NCI-H345 treated with DMSO at 0.1 percent for 48 hours (cell line): ENCODE data around the gene CRYBA1.
"Not testable (repeated sequence)": the region's sequence is repeated elsewhere in the genome, so short reads cannot be mapped to it uniquely, and the experiment has no call there.

ENCODE experiments used
- DNase-seq: peaks from one replicate; lab custom pipeline; 2025; ENCODE audit not compliant: unreplicated experiment; lab: John Stamatoyannopoulos, UW

Gene CRYBA1

GRCh38 chr17:29237476-29238132 is 9.1 kb upstream of the CRYBA1 start:
- no peak for DNase-seq

- no peak for DNase-seq
These were observed 8.4 kb upstream of the CRYBA1 start for GRCh38 chr17:29238133-29238850.

- no peak for DNase-seq
These were observed 6.2 kb upstream of the CRYBA1 start for GRCh38 chr17:29240477-29240876.

- DNase-seq, result no peak
These were observed 5.4 kb upstream of the CRYBA1 start for GRCh38 chr17:29240968-29241963.

- DNase-seq, result no peak
These were observed 4.6 kb upstream of the CRYBA1 start for GRCh38 chr17:29242051-29242450.

GRCh38 chr17:29242790-29243189 is 3.9 kb upstream of the CRYBA1 start:
- no peak for DNase-seq

GRCh38 chr17:29243792-29244191 is 2.9 kb upstream of the CRYBA1 start:
- DNase-seq, result no peak

GRCh38 chr17:29245401-29245800 is 1.3 kb upstream of the CRYBA1 start:
- no peak for DNase-seq

- no peak for DNase-seq
These were observed 560 bp downstream of the CRYBA1 start for GRCh38 chr17:29247219-29247618.

GRCh38 chr17:29248845-29249244 is 2.2 kb downstream of the CRYBA1 start:
- no peak for DNase-seq

- no peak for DNase-seq
These were observed 4.0 kb downstream of the CRYBA1 start for GRCh38 chr17:29250666-29251065.

- DNase-seq, result no peak
These were observed 4.5 kb downstream of the CRYBA1 start for GRCh38 chr17:29251184-29251583.

- no peak for DNase-seq
These were observed 5.6 kb downstream of the CRYBA1 start for GRCh38 chr17:29252101-29252791.

GRCh38 chr17:29253037-29253436 is 6.4 kb downstream of the CRYBA1 start:
- DNase-seq, result no peak

GRCh38 chr17:29255926-29256522 is 9.4 kb downstream of the CRYBA1 start:
- no peak for DNase-seq

- no peak for DNase-seq
These were observed 10.2 kb downstream of the CRYBA1 start for GRCh38 chr17:29256735-29257466.

GRCh38 chr17:29257756-29258155 is 11.1 kb downstream of the CRYBA1 start:
- no peak for DNase-seq

GRCh38 chr17:29263916-29264315 is 17.3 kb downstream of the CRYBA1 start:
- DNase-seq, result no peak

GRCh38 chr17:29271980-29272379 is 25.3 kb downstream of the CRYBA1 start:
- DNase-seq, result not testable (repeated sequence)

- no peak for DNase-seq
These were observed 27.3 kb downstream of the CRYBA1 start for GRCh38 chr17:29273924-29274323.
